Subcutaneous adipose tissue (tissue), 4 donors: ENCODE results near the gene HADH. TPM values are rescaled to one million over a fixed set of nuclear protein-coding genes. Genes with fewer than 3 reads are reported as not detected.

Experiments
- CTCF ChIP-seq: fragments of 450-650 bp; IDR thresholded peaks from one replicate; pipeline ENCODE4 v1.5.1; 2016; ENCODE audit warnings: low read depth, mild to moderate bottlenecking, control low read depth, antibody characterized with exemption, moderate library complexity
- total RNA-seq, 4 donors: library from RNA; depleted of rRNA; stranded (reverse); fragments of >200 nt; gene quantifications; one replicate each; pipeline ENCODE4 v1.1.0, GENCODE V29; 2016

Gene HADH
- total RNA-seq, 4 donors from 2014 or later: 184 to 303 (median 188) TPM

DNA sequence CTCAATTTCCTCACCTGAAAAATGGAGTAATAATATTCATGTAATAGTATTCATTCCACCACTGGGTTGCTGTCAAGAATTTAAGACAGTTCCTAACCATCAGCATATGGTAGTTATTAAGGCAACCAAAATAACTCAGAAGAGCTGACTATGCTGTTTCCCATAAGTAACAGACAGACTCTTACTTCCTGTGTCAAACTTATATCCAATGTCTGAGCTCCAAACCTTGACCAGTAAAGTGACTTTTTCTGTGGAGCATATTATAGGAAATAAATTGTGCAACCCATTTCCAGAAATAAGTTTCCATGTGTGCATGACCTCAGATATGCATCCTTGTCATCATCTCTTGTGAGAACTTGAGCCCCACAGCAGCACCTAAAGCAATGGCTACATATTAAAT is 78.8 kb downstream of the HADH start:
- no peak for TF ChIP-seq CTCF

DNA sequence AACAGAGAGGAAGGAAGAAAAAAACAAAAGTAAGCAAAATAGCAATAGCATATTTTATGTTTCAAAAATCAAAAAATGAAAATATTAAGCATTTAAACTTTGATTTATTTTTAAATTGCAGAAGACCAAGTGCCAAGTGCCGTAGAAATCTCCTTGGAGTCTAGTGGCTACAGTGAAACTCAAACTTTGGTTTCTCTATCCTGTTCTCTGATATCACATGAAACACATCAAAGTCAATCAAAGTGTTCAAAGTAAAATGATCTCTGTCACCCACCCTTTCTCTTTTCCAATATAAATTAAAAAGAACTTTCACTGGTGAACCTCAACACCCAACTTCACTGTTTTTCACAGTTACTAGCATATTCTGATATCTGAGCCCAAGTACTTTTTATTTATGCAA is 81.1 kb downstream of the HADH start:
- TF ChIP-seq CTCF: no peak

DNA sequence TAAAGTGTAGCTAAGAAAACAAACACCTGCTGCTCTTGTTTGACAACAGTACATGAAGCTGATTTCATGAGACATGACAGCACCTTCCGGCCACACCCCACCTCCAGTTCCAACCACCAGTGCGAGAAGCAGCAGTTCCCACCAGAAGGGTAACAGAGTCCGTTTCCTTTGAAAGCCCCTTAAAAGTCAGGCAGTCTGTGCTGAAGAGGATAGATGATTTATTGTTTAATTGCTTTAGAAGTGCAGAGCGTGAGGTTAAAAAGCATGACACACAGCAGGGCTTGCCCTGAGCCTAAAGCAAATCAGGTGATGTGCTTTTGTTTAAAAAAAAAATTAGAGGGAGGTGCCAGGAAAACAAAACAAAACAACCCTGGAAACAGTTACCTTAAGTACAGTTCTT is 82.6 kb downstream of the HADH start:
- TF ChIP-seq CTCF: no peak

- no peak for TF ChIP-seq CTCF
Measured at GRCh38 chr4:108078024-108078733, 88.5 kb downstream of the HADH start.

DNA sequence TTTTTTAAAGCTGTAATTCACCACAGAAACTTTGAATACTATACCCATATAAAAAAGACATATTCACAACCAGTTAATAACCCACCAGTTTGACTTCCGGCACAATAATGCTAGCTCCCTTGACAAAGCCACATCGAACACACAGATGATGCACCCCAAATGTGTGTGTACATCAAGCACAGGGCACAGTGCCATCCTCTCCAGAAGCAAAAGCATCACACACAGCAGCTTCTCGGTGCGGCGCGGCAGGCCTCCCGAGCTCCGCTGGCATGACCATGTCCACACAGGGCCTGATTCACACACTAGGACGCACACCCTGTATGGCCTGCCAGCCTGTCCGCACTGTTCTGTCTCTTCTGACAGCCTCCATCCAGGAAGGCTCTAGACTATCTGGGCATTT is 91.1 kb downstream of the HADH start:
- TF ChIP-seq CTCF: no peak

DNA sequence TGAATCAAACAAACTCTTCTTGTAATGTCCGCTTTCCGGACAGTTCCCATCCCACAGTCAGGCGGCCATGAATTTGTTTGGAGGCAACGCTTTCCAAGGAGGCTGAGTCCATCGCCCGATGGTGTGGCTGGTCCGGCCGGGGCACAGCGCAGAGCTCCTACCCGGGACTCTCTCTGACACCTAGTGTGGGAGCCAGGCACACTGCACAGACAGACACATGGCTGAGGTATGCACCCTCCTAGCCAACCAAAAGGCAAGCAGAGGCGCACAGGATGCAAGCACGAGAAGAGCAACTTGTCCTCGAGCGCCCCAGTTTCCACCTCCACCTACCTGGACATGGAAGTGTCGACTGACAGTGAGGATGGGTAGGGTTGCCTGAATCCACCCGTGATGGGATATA is 91.6 kb downstream of the HADH start:
- no peak for TF ChIP-seq CTCF

Other genes with a start within 250 kb of the HADH start
- gene SGMS2, start 165.0 kb upstream of the HADH start, total RNA-seq: 10 to 100 TPM; 24.1 to 82.8 (median 59.6) TPM
- gene CYP2U1, start 58.3 kb upstream of the HADH start, total RNA-seq: 10 to 100 TPM; 10.2 to 17.4 (median 15.3) TPM
- gene LEF1, start 179.0 kb downstream of the HADH start, total RNA-seq: 1 to 10 TPM in 3 of 4 donors, not detected in 1; 1.1 to 6.8 (median 5.1) TPM